ENCODE results near the gene GALNT1.

GALNT1 gene

GRCh38 chr18:35618696-35619095 lies 37.2 kb downstream of the GALNT1 start:
- no peak for DNase-seq (ENCODE audit: low spot score)

GRCh38 chr18:35619464-35619863 lies 37.9 kb downstream of the GALNT1 start:
- peak; percentile 86 for DNase-seq (ENCODE audit: low spot score)

GRCh38 chr18:35619941-35620340 lies 38.4 kb downstream of the GALNT1 start:
- no peak for DNase-seq (ENCODE audit: low spot score)

GRCh38 chr18:35620765-35621164 lies 39.2 kb downstream of the GALNT1 start:
- no peak for DNase-seq (ENCODE audit: low spot score)

GRCh38 chr18:35623255-35623654 lies 41.7 kb downstream of the GALNT1 start:
- DNase-seq (ENCODE audit: low spot score), result no peak

GRCh38 chr18:35624146-35624545 lies 42.6 kb downstream of the GALNT1 start:
- DNase-seq (ENCODE audit: low spot score), result no peak

GRCh38 chr18:35625232-35625631 lies 43.7 kb downstream of the GALNT1 start:
- DNase-seq (ENCODE audit: low spot score), result no peak

- no peak for DNase-seq (ENCODE audit: low spot score)
Observed at GRCh38 chr18:35633761-35634160, 52.2 kb downstream of the GALNT1 start.

- no peak for DNase-seq (ENCODE audit: low spot score)
Observed at GRCh38 chr18:35634323-35634722, 52.8 kb downstream of the GALNT1 start.

- no peak for DNase-seq (ENCODE audit: low spot score)
Observed at GRCh38 chr18:35635170-35635569, 53.6 kb downstream of the GALNT1 start.

GRCh38 chr18:35637227-35637626 lies 55.7 kb downstream of the GALNT1 start:
- DNase-seq (ENCODE audit: low spot score), result no peak

GRCh38 chr18:35639296-35639695 lies 57.8 kb downstream of the GALNT1 start:
- DNase-seq (ENCODE audit: low spot score), result no peak

GRCh38 chr18:35641467-35641866 lies 59.9 kb downstream of the GALNT1 start:
- no peak for DNase-seq (ENCODE audit: low spot score)

GRCh38 chr18:35641916-35642315 lies 60.4 kb downstream of the GALNT1 start:
- DNase-seq (ENCODE audit: low spot score), result no peak

- DNase-seq (ENCODE audit: low spot score), result no peak
Observed at GRCh38 chr18:35642802-35643201, 61.3 kb downstream of the GALNT1 start.

- DNase-seq (ENCODE audit: low spot score), result no peak
Observed at GRCh38 chr18:35646449-35646848, 64.9 kb downstream of the GALNT1 start.

GRCh38 chr18:35653392-35654135 lies 72.0 kb downstream of the GALNT1 start:
- no peak for DNase-seq (ENCODE audit: low spot score)

- no peak for DNase-seq (ENCODE audit: low spot score)
Observed at GRCh38 chr18:35658112-35658511, 76.6 kb downstream of the GALNT1 start.

- no peak for DNase-seq (ENCODE audit: low spot score)
Observed at GRCh38 chr18:35661483-35662146, 80.1 kb downstream of the GALNT1 start.

- no peak for DNase-seq (ENCODE audit: low spot score)
Observed at GRCh38 chr18:35662293-35663062, 80.9 kb downstream of the GALNT1 start.

GRCh38 chr18:35671966-35672603 lies 90.5 kb downstream of the GALNT1 start:
- no peak for DNase-seq (ENCODE audit: low spot score)

GRCh38 chr18:35672897-35673296 lies 91.4 kb downstream of the GALNT1 start:
- no peak for DNase-seq (ENCODE audit: low spot score)
